ENCODE results near the gene ATPAF1. TPM values are rescaled to one million over a fixed set of nuclear protein-coding genes. Genes with fewer than 3 reads are reported as not detected.

ATPAF1 gene
- total RNA-seq, 1 experiment from 2014 or later, result 50.3 TPM

DNA sequence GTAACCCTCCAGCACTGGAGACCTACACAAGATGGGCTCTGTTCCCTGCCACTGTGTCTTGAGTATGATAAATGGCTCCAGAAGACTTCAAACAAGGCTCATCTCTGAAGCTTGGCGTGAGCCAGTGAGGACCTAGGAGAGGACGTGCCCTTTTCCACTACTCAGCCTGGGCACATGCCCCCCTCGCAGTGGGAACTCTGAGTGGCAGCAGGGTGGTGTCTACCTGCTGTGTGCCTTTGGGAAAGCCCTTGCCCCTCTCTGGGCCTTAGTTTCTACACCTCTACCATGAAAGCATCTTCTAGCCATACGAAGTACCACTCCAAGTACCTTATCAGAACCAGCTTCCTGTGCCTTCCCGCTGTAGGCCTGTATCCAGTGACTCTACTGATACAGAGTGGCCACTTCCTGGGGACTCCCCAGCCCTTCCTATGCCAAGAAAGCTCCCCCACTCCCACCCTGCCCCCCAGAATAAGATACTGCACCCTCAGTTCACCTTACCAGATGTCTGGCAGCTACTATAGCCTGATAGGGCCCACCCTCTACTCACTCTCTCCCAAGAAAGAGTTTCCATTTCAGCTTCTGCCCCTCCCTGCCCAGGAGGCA is 48.4 kb downstream of the ATPAF1 start:
- Histone ChIP-seq H4K20me1 (ENCODE audit: insufficient read depth) (no peaks in the 10 kb centered on the region), H3K27me3 (ENCODE audit: insufficient read depth, low read depth) (no peaks in the 10 kb centered on the region), H3K4me2 (no peak overlapping the region), H3K79me2 (ENCODE audit: low read depth) (peaks cover 15% of the 10 kb centered on the region), H3K4me1 (replicated peaks; ENCODE audit: insufficient read depth) (peaks cover 38% of the 10 kb centered on the region), H3K36me3 (ENCODE audit: low read depth) (no peaks in the 10 kb centered on the region), H3K4me3 (no peak overlapping the region), H2AFZ (no peak overlapping the region), H3K27ac (no peak overlapping the region), H3K9me2 (ENCODE audit: insufficient read depth) (no peaks in the 10 kb centered on the region), H3K9me3 (ENCODE audit: insufficient read depth, low read depth) (no peaks in the 10 kb centered on the region), H3F3A (ENCODE audit: insufficient read depth, low read depth) (peaks cover 3% of the 10 kb centered on the region; the same call in 1 of the 2 replicates)
- intact Hi-C loops (cut with micrococcal nuclease; ENCODE audit: unreplicated experiment), result loop anchor here (10.0 kb wide), 2 partner anchors 245 to 715 kb away; partner anchors contain the start of gene CMPK1
- no peak for DNase-seq
- TF ChIP-seq, protein P1, sequence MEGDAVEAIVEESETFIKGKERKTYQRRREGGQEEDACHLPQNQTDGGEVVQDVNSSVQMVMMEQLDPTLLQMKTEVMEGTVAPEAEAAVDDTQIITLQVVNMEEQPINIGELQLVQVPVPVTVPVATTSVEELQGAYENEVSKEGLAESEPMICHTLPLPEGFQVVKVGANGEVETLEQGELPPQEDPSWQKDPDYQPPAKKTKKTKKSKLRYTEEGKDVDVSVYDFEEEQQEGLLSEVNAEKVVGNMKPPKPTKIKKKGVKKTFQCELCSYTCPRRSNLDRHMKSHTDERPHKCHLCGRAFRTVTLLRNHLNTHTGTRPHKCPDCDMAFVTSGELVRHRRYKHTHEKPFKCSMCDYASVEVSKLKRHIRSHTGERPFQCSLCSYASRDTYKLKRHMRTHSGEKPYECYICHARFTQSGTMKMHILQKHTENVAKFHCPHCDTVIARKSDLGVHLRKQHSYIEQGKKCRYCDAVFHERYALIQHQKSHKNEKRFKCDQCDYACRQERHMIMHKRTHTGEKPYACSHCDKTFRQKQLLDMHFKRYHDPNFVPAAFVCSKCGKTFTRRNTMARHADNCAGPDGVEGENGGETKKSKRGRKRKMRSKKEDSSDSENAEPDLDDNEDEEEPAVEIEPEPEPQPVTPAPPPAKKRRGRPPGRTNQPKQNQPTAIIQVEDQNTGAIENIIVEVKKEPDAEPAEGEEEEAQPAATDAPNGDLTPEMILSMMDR (conservative IDR thresholded peaks at IDR 0.05), result no peak
- TF ChIP-seq EZH2 (IDR thresholded peaks at IDR 0.05; ENCODE audit: low read depth), result no peak
- no TSS peak for BruUV-seq (replicated peaks)
- ChIA-PET CTCF (no interaction called here), POLR2A (ENCODE audit: unreplicated experiment) (interaction anchor here (0.6 kb wide), 1 partner anchor 99 kb away, joined by 6 read pairs; no protein-coding TSS in a partner anchor)

DNA sequence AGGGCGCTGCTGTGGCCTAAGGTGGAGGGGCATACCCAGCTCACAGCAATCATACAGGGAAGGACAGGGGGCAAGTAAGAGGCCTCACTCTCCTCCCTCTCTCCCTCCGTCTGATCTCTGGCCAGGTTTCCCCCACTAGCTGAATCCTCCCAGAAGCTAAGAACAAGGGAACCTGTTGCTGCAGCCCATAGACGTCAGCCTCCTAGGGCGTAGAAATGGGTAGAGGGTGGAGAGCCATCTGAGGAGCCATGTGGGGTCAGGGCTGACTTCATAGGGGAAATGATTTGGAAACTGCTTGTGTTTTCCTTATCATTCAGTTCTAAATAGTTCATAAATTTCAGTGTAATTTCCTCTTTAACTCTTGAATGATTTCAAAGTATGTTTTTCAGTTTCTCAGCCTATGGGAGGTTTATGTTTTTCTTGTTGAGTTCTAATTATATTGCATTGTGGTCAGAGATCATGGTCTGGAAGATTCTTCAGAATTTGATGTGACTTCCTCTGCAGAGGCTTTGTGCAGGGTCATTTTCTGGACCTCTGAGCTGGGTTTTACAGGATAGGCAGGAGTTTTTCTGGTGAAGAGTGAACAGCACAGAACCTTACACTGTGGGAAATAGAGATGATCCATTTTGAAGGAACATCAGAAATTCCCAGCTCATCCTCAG is 49.3 kb downstream of the ATPAF1 start:
- BruUV-seq (replicated peaks), result no TSS peak
- POLR2A ChIA-PET (ENCODE audit: unreplicated experiment), result interaction anchor here (0.6 kb wide), 3 partner anchors 100 to 225 kb away, joined by 3 to 6 read pairs (median 3); partner anchors contain the start of gene FAAH
- H4K20me1 ChIP-seq (ENCODE audit: insufficient read depth), result no peaks in the 10 kb centered on the region
- no peak overlapping the region for H3K4me3 ChIP-seq
- intact Hi-C loops (cut with micrococcal nuclease; ENCODE audit: unreplicated experiment), result loop anchor here (10.0 kb wide), 1 partner anchor 716 kb away; the partner anchor contains the start of gene CMPK1
- H3K4me2 ChIP-seq, result no peak overlapping the region
- no peaks in the 10 kb centered on the region for H3K9me3 ChIP-seq (ENCODE audit: insufficient read depth, low read depth)
- no peaks in the 10 kb centered on the region for H3K9me2 ChIP-seq (ENCODE audit: insufficient read depth)
- peaks cover 23% of the 10 kb centered on the region for H3K79me2 ChIP-seq (ENCODE audit: low read depth)
- H2AFZ ChIP-seq, result no peak overlapping the region
- H3K4me1 ChIP-seq (replicated peaks; ENCODE audit: insufficient read depth), result peaks cover 47% of the 10 kb centered on the region
- no peaks in the 10 kb centered on the region for H3K27me3 ChIP-seq (ENCODE audit: insufficient read depth, low read depth)
- no peak overlapping the region for H3K27ac ChIP-seq
- CTCF ChIA-PET, result no interaction called here
- no peak for DNase-seq
- H3K36me3 ChIP-seq (ENCODE audit: low read depth), result no peaks in the 10 kb centered on the region
- H3F3A ChIP-seq (ENCODE audit: insufficient read depth, low read depth), result peaks cover 9% of the 10 kb centered on the region; the same call in 1 of the 2 replicates
- TF ChIP-seq EZH2 (IDR thresholded peaks at IDR 0.05; ENCODE audit: low read depth), result no peak
- TF ChIP-seq, protein P1 (conservative IDR thresholded peaks at IDR 0.05), result no peak

DNA sequence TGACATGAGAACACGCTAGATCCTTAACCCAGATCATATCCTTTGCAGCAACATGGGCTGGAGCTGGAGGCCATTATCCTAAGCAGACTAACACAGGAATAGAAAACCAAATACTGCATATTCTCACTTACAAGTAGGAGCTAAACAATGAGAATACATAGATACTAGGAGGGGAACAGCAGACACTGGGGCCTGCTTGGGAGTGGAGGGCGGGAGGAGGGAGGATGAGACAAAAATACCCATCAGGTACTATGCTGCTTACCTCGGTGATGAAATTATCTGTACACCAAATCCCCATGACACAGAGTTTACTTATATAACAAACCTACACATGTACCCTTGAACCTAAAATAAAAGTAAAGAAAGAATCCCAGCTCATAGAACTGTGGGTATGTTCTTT is 50.3 kb downstream of the ATPAF1 start:
- Histone ChIP-seq H3K27me3 (ENCODE audit: insufficient read depth, low read depth) (no peaks in the 10 kb centered on the region), H3K4me3 (no peak overlapping the region), H3K36me3 (ENCODE audit: low read depth) (no peaks in the 10 kb centered on the region), H3K79me2 (ENCODE audit: low read depth) (peaks cover 31% of the 10 kb centered on the region), H3K9me3 (ENCODE audit: insufficient read depth, low read depth) (no peaks in the 10 kb centered on the region), H4K20me1 (ENCODE audit: insufficient read depth) (no peaks in the 10 kb centered on the region), H3K4me1 (replicated peaks; ENCODE audit: insufficient read depth) (peaks cover 57% of the 10 kb centered on the region), H3F3A (ENCODE audit: insufficient read depth, low read depth) (peaks cover 9% of the 10 kb centered on the region; the same call in 1 of the 2 replicates), H3K4me2 (no peak overlapping the region), H2AFZ (no peak overlapping the region), H3K27ac (no peak overlapping the region), H3K9me2 (ENCODE audit: insufficient read depth) (no peaks in the 10 kb centered on the region)
- POLR2A ChIA-PET (ENCODE audit: unreplicated experiment), result interaction anchor here (0.6 to 1.2 kb wide), 3 partner anchors 11 to 26 kb away, joined by 3 to 28 read pairs (median 4); partner anchors contain the start of gene MKNK1
- intact Hi-C loops (cut with micrococcal nuclease; ENCODE audit: unreplicated experiment), result loop anchor here (2.0 to 10.0 kb wide), 3 partner anchors 69 to 717 kb away; partner anchors contain the start of genes CMPK1 and EFCAB14
- no TSS peak for BruUV-seq (replicated peaks)
- DNase-seq, result no peak
- no peak for TF ChIP-seq EZH2 (IDR thresholded peaks at IDR 0.05; ENCODE audit: low read depth)
- TF ChIP-seq, protein P1 (conservative IDR thresholded peaks at IDR 0.05), result no peak
- CTCF ChIA-PET, result no interaction called here
